Measurements from ENCODE around the gene FOSL1.

- TF ChIP-seq CTCF (IDR thresholded peaks at IDR 0.05) (no peak), POLR2A (IDR thresholded peaks at IDR 0.05) (no peak)
Observed at GRCh38 chr11:65882120-65883057, 17.8 kb downstream of the FOSL1 start.
